Ovary (tissue), 1 donor: ENCODE data around the gene OPN1MW3.
"Not testable (repeated sequence)": the region's sequence is repeated elsewhere in the genome, so short reads cannot be mapped to it uniquely, and the experiment has no call there.

ENCODE experiments used
- EP300 ChIP-seq: sonication (generic); formaldehyde crosslinking; IDR thresholded peaks from one replicate; pipeline ENCODE4 v1.6.1; 2017; ENCODE audit warnings: antibody characterized with exemption
- POLR2A ChIP-seq: fragments of 450-650 bp; IDR thresholded peaks from one replicate; pipeline ENCODE4 v1.6.1; 2017; ENCODE audit warnings: antibody characterized with exemption, mild to moderate bottlenecking, moderate library complexity

- TF ChIP-seq EP300, POLR2A: not testable (repeated sequence)
These were observed 18.3 kb upstream of the OPN1MW3 start for GRCh38 chrX:154238939-154239559.
